Upper lobe of left lung (tissue), 6 donors: Measurements from ENCODE around the gene SPEF1. TPM values are rescaled to one million over a fixed set of nuclear protein-coding genes. Genes with fewer than 3 reads are reported as not detected.

ENCODE experiments used
- ATAC-seq, 2 donors: fragments of 200-7000 bp; cut with Tn5 transposase; one replicate each; pipeline ENCODE4 v1.9.1; 2022; ENCODE audit warnings: mild to moderate bottlenecking in 2 of 2, moderate library complexity in 2 of 2; ENCODE audit not compliant: low FRiP score in 2 of 2
- DNase-seq, 2 donors: peaks; one replicate each; pipeline ENCODE4 v3.0.0-alpha.2; 2019 to 2020
- H3K27ac ChIP-seq, 4 donors: fragments of 200-600 bp; sonication (generic); one replicate each; pipeline ENCODE4 v1.5.1; 2016 to 2019
- H3K27me3 ChIP-seq, 4 donors: fragments of 200-600 bp; sonication (generic); one replicate each; pipeline ENCODE4 v1.5.1; 2017 to 2019
- H3K36me3 ChIP-seq, 4 donors: fragments of 200-600 bp; sonication (generic); one replicate each; pipeline ENCODE4 v1.5.1; 2016 to 2019
- H3K4me1 ChIP-seq, 4 donors: fragments of 200-600 bp; sonication (generic); one replicate each; pipeline ENCODE4 v1.5.1; 2018 to 2019
- H3K4me3 ChIP-seq, 4 donors: fragments of 200-600 bp; sonication (generic); one replicate each; pipeline ENCODE4 v1.5.1; 2017 to 2019; ENCODE audit warnings: mild to moderate bottlenecking in 2 of 4, moderate library complexity in 1 of 4
- H3K9me3 ChIP-seq, 4 donors: fragments of 200-600 bp; sonication (generic); one replicate each; pipeline ENCODE4 v1.5.1; 2018 to 2019
- EP300 ChIP-seq, 4 donors: sonication (generic); formaldehyde crosslinking; IDR thresholded peaks; one replicate each; pipeline ENCODE4 v1.5.1; 2017; ENCODE audit warnings: antibody characterized with exemption in 4 of 4, control low read depth in 2 of 4
- POLR2A ChIP-seq, 4 donors: fragments of 450-650 bp; IDR thresholded peaks; one replicate each; pipeline ENCODE4 v1.5.1; 2016 to 2017; ENCODE audit warnings: antibody characterized with exemption in 4 of 4, mild to moderate bottlenecking in 2 of 4
- POLR2AphosphoS5 ChIP-seq, 2 donors: sonication (generic); formaldehyde crosslinking; IDR thresholded peaks; one replicate each; pipeline ENCODE4 v1.5.1; 2017; ENCODE audit warnings: antibody characterized with exemption in 2 of 2
- whole genome bisulfite sequencing, 2 donors: methylation state at CpG; one replicate each; pipeline ENCODE4 v1.1.5; 2017 to 2018; 5-methylcytosine and 5-hydroxymethylcytosine counted together
- total RNA-seq, 6 donors: library from RNA; depleted of rRNA in 4 of 6; stranded (reverse); fragments of >200 nt in 4 of 6; gene quantifications; one replicate each; pipeline versions ENCODE4 v1.1.0 to v1.2.1, GENCODE V29; 2016 to 2021
- TF ChIP-seq, protein P1 (sequence below), 6 experiments: fragments of 450-650 bp in 4 of 6; fragments of 200-600 bp in 2 of 6; sonication (generic) in 2 of 6; IDR thresholded peaks; one replicate each; pipeline ENCODE4 v1.5.1; 2016 to 2019; ENCODE audit warnings: antibody characterized with exemption in 6 of 6
- donor health status: DM: no; HTN: no; CAD: no; lungs with moderate emphysema.
- donor health status: DM: no; HTN: yes; CAD: no; lungs with severe emphysema.

The SPEF1 gene
- total RNA-seq, 6 donors from 2014 or later, result 0.34 to 15.1 (median 5.4) TPM

DNA sequence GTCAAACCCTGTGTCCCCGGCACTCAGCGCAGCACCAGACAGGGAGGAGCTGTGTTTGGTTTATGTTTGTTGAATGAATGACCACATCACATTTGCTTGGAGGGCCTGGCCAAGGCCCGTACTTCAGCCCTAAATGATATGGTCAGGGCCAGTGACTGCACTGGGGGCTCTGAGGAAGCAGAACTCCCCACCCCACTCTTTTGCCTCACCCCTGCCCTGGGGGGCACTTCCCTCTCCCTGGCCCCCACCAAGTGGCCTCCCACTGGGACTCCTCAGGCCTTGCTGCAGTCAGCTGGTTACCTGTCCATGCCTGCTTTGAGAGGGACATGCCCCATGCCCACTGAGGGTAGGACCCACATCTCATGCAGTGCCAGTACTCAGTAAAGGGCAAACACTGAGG is 16.6 kb downstream of the SPEF1 start:
- DNase-seq (no peak), ATAC-seq (no peak)
- Histone ChIP-seq H3K36me3 (no peaks in the 10 kb centered on the region), H3K4me3 (no peak overlapping the region), H3K9me3 (no peaks in the 10 kb centered on the region), H3K27me3 (no peaks in the 10 kb centered on the region), H3K4me1 (peaks cover 24 to 48% (median 29%) of the 10 kb centered on the region in 4 donors), H3K27ac (peak overlapping the region in 1 of 4 donors; percentile 41)
- 83 to 88% methylated on average over 3 of the region's 3 CpGs for WGBS, 2 donors
- no peak for TF ChIP-seq EP300 (IDR thresholded peaks at IDR 0.05)
- TF ChIP-seq POLR2A (IDR thresholded peaks at IDR 0.05), result no peak
- TF ChIP-seq, protein P1, sequence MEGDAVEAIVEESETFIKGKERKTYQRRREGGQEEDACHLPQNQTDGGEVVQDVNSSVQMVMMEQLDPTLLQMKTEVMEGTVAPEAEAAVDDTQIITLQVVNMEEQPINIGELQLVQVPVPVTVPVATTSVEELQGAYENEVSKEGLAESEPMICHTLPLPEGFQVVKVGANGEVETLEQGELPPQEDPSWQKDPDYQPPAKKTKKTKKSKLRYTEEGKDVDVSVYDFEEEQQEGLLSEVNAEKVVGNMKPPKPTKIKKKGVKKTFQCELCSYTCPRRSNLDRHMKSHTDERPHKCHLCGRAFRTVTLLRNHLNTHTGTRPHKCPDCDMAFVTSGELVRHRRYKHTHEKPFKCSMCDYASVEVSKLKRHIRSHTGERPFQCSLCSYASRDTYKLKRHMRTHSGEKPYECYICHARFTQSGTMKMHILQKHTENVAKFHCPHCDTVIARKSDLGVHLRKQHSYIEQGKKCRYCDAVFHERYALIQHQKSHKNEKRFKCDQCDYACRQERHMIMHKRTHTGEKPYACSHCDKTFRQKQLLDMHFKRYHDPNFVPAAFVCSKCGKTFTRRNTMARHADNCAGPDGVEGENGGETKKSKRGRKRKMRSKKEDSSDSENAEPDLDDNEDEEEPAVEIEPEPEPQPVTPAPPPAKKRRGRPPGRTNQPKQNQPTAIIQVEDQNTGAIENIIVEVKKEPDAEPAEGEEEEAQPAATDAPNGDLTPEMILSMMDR (IDR thresholded peaks at IDR 0.05), result no peak
- TF ChIP-seq POLR2AphosphoS5 (IDR thresholded peaks at IDR 0.05), result no peak

DNA sequence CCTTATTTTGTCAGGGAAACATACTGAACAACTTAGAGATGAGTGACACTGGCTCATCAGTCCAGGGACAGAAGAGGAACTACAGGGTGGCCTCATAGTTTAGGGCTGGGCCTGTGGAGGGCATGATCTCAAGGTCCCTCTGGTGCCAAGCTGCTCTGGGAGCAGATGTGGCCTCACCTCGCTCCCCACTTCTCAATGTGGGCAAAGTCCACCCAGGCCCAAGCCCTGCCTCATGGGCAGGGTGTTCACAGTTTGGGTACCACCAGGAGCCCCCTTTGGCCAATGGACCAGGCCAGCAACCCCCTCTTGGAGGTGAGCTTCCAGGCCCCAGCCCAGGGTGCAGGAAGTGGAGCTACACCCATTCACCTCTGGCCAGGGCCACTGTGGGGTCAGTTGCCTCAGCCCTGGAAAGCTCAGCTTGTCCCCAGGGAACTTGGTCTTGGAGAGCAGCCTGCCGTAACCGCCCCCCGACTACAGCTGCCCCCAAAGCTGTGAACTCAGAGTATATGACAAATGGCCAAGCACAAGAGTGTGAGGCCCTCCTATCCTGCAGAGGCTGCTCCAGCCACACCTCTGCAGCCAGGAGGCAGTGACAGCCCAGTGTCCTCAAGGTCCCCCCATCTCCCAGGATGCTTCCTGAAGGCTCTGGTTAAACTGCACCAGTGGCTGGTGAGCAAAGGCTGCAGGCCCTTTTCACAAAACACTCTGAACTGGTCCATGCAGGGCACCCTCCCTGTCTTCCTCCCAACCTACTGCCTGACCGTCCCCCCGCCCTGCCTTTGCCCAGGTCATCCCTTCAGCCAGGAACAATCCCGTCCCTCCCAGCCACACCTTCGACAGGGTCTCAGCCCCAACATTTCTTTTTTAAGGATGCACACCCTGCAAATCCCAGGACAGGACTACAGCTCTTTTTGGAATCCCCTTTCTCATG is 17.3 kb downstream of the SPEF1 start:
- Histone ChIP-seq H3K4me1 (peaks cover 20 to 46% (median 26%) of the 10 kb centered on the region in 4 donors), H3K27me3 (no peaks in the 10 kb centered on the region), H3K36me3 (no peaks in the 10 kb centered on the region), H3K9me3 (no peaks in the 10 kb centered on the region), H3K27ac (peak overlapping the region in 1 of 4 donors; percentile 41), H3K4me3 (no peak overlapping the region)
- TF ChIP-seq POLR2A (IDR thresholded peaks at IDR 0.05), result no peak
- TF ChIP-seq EP300 (IDR thresholded peaks at IDR 0.05), result no peak
- TF ChIP-seq, protein P1 (IDR thresholded peaks at IDR 0.05), result no peak
- no peak for TF ChIP-seq POLR2AphosphoS5 (IDR thresholded peaks at IDR 0.05)
- peak in 1 of 2 donors; percentile 41 for DNase-seq
- WGBS, 2 donors, result 88 to 89% methylated on average over 5 to 8 of the region's 8 CpGs
- ATAC-seq, result no peak

DNA sequence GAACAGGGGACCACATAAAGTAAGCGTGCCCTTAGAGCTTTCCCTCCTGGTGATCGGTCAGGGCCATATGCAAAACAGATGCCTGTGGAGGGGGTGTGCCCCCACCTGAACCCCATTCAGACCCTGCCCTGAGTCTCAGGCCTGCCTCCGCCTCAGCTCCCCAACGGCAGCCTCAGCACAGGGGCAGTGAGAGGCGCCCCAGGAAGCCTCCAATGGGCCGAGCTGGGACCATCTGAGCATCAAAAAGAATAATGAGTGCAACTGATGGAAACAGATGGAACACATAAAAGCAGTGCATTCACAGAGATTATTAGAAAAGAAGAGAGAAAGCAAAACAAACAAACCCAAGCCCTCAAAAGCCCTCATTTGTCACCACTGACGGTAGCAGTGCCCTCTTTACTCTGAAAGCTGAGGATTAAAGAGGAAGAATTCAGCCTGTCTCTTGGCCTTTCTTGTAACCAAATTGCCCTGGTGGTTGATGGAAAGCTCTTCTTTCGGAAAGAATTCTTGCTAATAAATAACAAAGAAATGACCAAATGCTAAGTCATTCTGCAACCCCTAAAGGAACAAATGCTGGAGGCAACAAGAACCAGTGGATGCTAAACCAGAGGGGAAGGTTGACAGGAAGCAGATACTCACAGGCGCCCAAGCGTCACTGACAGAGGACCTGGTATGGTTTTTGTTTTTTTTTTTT is 20.4 kb downstream of the SPEF1 start:
- Histone ChIP-seq H3K27me3 (no peaks in the 10 kb centered on the region), H3K9me3 (no peaks in the 10 kb centered on the region), H3K36me3 (peaks cover 0 to 5% (median 0%) of the 10 kb centered on the region in 4 donors), H3K27ac (no peak overlapping the region), H3K4me3 (no peak overlapping the region), H3K4me1 (peaks cover 0 to 20% (median 4%) of the 10 kb centered on the region in 4 donors)
- ATAC-seq (no peak), DNase-seq (no peak)
- TF ChIP-seq POLR2A (IDR thresholded peaks at IDR 0.05) (no peak), EP300 (IDR thresholded peaks at IDR 0.05) (no peak), POLR2AphosphoS5 (IDR thresholded peaks at IDR 0.05) (no peak)
- 70 to 72% methylated on average over 9 to 10 of the region's 10 CpGs for WGBS, 2 donors

DNA sequence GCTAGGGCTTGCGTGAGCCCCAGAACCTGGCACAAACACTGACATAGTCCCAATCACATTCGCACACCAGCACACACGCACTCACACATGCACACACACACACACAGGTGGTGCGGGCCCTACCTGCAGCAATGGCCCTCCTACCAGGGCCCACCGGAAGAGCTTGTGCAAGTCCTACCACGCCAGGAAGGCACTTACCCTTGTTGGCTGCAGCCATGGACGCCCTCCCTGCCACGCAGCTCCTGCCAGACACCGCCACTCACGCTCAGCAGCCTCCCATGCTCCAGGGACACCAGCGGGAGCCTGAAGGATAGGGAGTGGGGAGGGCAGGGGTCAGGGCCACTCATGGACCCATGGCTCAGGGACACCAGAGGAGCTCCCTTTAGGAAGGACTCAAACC is 21.4 kb downstream of the SPEF1 start:
- DNase-seq (no peak), ATAC-seq (no peak)
- Histone ChIP-seq H3K4me3 (no peak overlapping the region), H3K27me3 (no peaks in the 10 kb centered on the region), H3K27ac (no peak overlapping the region), H3K9me3 (no peaks in the 10 kb centered on the region), H3K36me3 (peaks cover 0 to 5% (median 0%) of the 10 kb centered on the region in 4 donors), H3K4me1 (peaks cover 0 to 11% (median under 1%) of the 10 kb centered on the region in 4 donors)
- WGBS, 2 donors, result 95% methylated on average over 10 of the region's 11 CpGs; no CpG with 5 or more reads in 1 of the 2 donors
- TF ChIP-seq EP300 (IDR thresholded peaks at IDR 0.05), result no peak
- TF ChIP-seq POLR2A (IDR thresholded peaks at IDR 0.05), result no peak
- TF ChIP-seq POLR2AphosphoS5 (IDR thresholded peaks at IDR 0.05), result no peak
- TF ChIP-seq, protein P1 (IDR thresholded peaks at IDR 0.05), result no peak

DNA sequence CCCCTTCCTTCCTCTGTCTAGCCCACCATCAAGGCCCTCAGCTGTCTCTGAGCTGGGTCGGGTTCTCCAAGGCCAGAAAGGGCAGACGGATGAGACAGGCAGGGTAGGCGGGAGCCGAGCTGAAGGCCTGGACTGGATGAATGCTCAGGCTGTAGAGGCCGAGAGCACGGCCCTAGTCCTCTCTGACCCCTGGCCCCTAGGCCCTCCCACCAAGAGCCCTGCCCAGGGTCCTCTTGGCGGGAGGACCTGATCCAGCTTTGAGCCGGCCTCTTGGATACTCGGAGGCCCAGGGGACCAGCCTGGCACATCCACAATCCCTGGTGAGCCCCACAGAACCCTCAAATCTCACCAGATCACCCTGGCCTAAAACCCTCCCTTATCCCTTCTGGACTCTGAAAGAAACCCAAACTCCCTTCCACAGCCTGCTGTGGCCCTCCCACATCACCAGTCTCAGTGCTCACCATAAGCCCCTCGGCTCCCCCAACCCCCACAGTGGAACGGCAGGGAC is 21.9 kb downstream of the SPEF1 start:
- Histone ChIP-seq H3K9me3 (no peaks in the 10 kb centered on the region), H3K4me3 (no peak overlapping the region), H3K36me3 (peaks cover 0 to 5% (median 0%) of the 10 kb centered on the region in 4 donors), H3K4me1 (peaks cover 0 to 6% (median 0%) of the 10 kb centered on the region in 4 donors), H3K27ac (no peak overlapping the region), H3K27me3 (no peaks in the 10 kb centered on the region)
- no peak for ATAC-seq
- no peak for TF ChIP-seq EP300 (IDR thresholded peaks at IDR 0.05)
- TF ChIP-seq POLR2A (IDR thresholded peaks at IDR 0.05), result no peak
- no peak for TF ChIP-seq POLR2AphosphoS5 (IDR thresholded peaks at IDR 0.05)
- TF ChIP-seq, protein P1 (IDR thresholded peaks at IDR 0.05), result no peak
- DNase-seq, result no peak
- 83 to 89% methylated on average over 4 to 11 of the region's 11 CpGs for WGBS, 2 donors
